Lung (tissue), 12 donors: ENCODE measurements around the gene LDLRAD4. TPM values are rescaled to one million over a fixed set of nuclear protein-coding genes. Genes with fewer than 3 reads are reported as not detected.

Experiments
- ATAC-seq: fragments of 200-7000 bp; cut with Tn5 transposase; one replicate; pipeline ENCODE4 v1.9.1; 2020; ENCODE audit warnings: moderate number of reproducible peaks; ENCODE audit not compliant: insufficient read depth, low FRiP score
- DNase-seq, 3 donors: peaks; one replicate each; pipeline ENCODE4 v3.0.0-alpha.2; 2013 to 2017
- H3K27ac ChIP-seq, 2 donors: one replicate each; pipeline ENCODE4 v1.5.1; 2013; ENCODE audit warnings: mild to moderate bottlenecking in 2 of 2, moderate library complexity in 2 of 2, control low read depth in 1 of 2, inconsistent platforms in 1 of 2, low read depth in 1 of 2, low read length in 1 of 2
- H3K27me3 ChIP-seq, 3 donors: one replicate each; pipeline ENCODE4 v1.5.1; 2013; ENCODE audit warnings: low read length in 2 of 3; ENCODE audit not compliant: control insufficient read depth in 3 of 3, insufficient read depth in 3 of 3
- H3K36me3 ChIP-seq, 4 donors: one replicate each; pipeline ENCODE4 v1.5.1; 2013; ENCODE audit warnings: low read length in 4 of 4, mild to moderate bottlenecking in 1 of 4, moderate library complexity in 1 of 4; ENCODE audit not compliant: control insufficient read depth in 4 of 4, insufficient read depth in 4 of 4
- H3K4me1 ChIP-seq, 5 donors: one replicate each; pipeline ENCODE4 v1.5.1; 2013; ENCODE audit warnings: low read length in 5 of 5, mild to moderate bottlenecking in 2 of 5, moderate library complexity in 1 of 5; ENCODE audit not compliant: control insufficient read depth in 5 of 5, insufficient read depth in 5 of 5
- H3K4me3 ChIP-seq: one replicate; pipeline ENCODE4 v1.5.1; 2013; ENCODE audit warnings: mild to moderate bottlenecking, control low read depth, moderate library complexity
- H3K9ac ChIP-seq, 2 donors: one replicate each; pipeline ENCODE4 v1.5.1; 2013; ENCODE audit warnings: low read length in 2 of 2, control low read depth in 1 of 2; ENCODE audit not compliant: insufficient read depth in 1 of 2
- H3K9me3 ChIP-seq, 4 donors: one replicate each; pipeline ENCODE4 v1.5.1; 2013; ENCODE audit warnings: low read length in 3 of 4, mild to moderate bottlenecking in 1 of 4, moderate library complexity in 1 of 4; ENCODE audit not compliant: control insufficient read depth in 4 of 4, insufficient read depth in 3 of 4
- CTCF ChIP-seq: IDR thresholded peaks from 2 replicates; pipeline ENCODE4 v1.5.1; 2012; ENCODE audit warnings: mild to moderate bottlenecking; ENCODE audit errors: control extremely low read depth, extremely low read depth
- WGBS, 2 donors: extraction: QIAGEN DNeasy Blood & Tissue Kit; methylation state at CpG; one replicate each; pipeline ENCODE4 v1.1.7; 2013; 5-methylcytosine and 5-hydroxymethylcytosine counted together
- polyA plus RNA-seq, 2 donors: library from polyadenylated mRNA; stranded (reverse); fragments of 200-250 nt; gene quantifications; one replicate each; pipeline ENCODE4 v1.2.1, GENCODE V29; 2013
- total RNA-seq, 2 donors: library from RNA; depleted of rRNA in 1 of 2; stranded (reverse); fragments of >200 nt in 1 of 2; gene quantifications; one replicate each; pipeline ENCODE4 v1.2.1, GENCODE V29; 2014 to 2021
- donor health status: control.
- donor health status: control.
- donor health status: Bipolar disorder and iron deficiency.
- donor health status: healthy.
- donor health status: DM: yes; HTN: yes; CAD: no.

Gene LDLRAD4
- total and polyA plus RNA-seq, 4 donors = 3.2 to 62.4 (median 19.9) TPM

- H3K27me3 ChIP-seq = no peaks in the 10 kb centered on the region
- H3K9me3 ChIP-seq = no peaks in the 10 kb centered on the region
- no peak overlapping the region for H3K27ac ChIP-seq
- DNase-seq (no peak), ATAC-seq (no peak)
- no peak overlapping the region for H3K4me3 ChIP-seq
- H3K36me3 ChIP-seq = peaks cover 0 to 7% (median 0%) of the 10 kb centered on the region in 4 donors
- H3K4me1 ChIP-seq = peaks cover 0 to 2% (median 0%) of the 10 kb centered on the region in 5 donors
- TF ChIP-seq CTCF = no peak
- 96 to 97% methylated on average over 29 of the region's 29 CpGs for WGBS, 2 donors
- H3K9ac ChIP-seq = no peak overlapping the region
Measured at GRCh38 chr18:13620818-13621445, 402.4 kb downstream of the LDLRAD4 start.

- Histone ChIP-seq H3K4me1 (peaks cover 0 to 2% (median 0%) of the 10 kb centered on the region in 5 donors), H3K9me3 (no peaks in the 10 kb centered on the region), H3K27me3 (no peaks in the 10 kb centered on the region), H3K4me3 (no peak overlapping the region), H3K36me3 (peaks cover 0 to 7% (median 0%) of the 10 kb centered on the region in 4 donors), H3K9ac (no peak overlapping the region), H3K27ac (no peak overlapping the region)
- 96 to 98% methylated on average over 23 of the region's 23 CpGs for WGBS, 2 donors
- TF ChIP-seq CTCF = no peak
- ATAC-seq (no peak), DNase-seq (no peak)
Measured at GRCh38 chr18:13621446-13621849, 402.9 kb downstream of the LDLRAD4 start.

GRCh38 chr18:13621886-13622619 lies 403.5 kb downstream of the LDLRAD4 start:
- H3K36me3 ChIP-seq = peaks cover 0 to 7% (median 0%) of the 10 kb centered on the region in 4 donors
- H3K9ac ChIP-seq = no peak overlapping the region
- 92 to 96% methylated on average over 19 of the region's 19 CpGs for WGBS, 2 donors
- no peak overlapping the region for H3K4me3 ChIP-seq
- TF ChIP-seq CTCF = no peak
- H3K27ac ChIP-seq = no peak overlapping the region
- DNase-seq = no peak
- no peaks in the 10 kb centered on the region for H3K27me3 ChIP-seq
- H3K9me3 ChIP-seq = no peaks in the 10 kb centered on the region
- H3K4me1 ChIP-seq = no peaks in the 10 kb centered on the region
- ATAC-seq = no peak
